Thoracic aorta (tissue), 2 donors: ENCODE measurements around the gene CASS4. TPM values are rescaled to one million over a fixed set of nuclear protein-coding genes. Genes with fewer than 3 reads are reported as not detected.

Experiments used
- ATAC-seq: fragments of 150-250 bp; one replicate; pipeline ENCODE4 v1.8.0; 2017; ENCODE audit warnings: low read depth; ENCODE audit not compliant: insufficient number of reproducible peaks, low FRiP score
- DNase-seq: peaks from one replicate; pipeline ENCODE4 v3.0.0-alpha.2; 2020; ENCODE audit warnings: low spot score
- H3K27ac ChIP-seq, 2 donors: fragments of 200-600 bp; sonication (generic); 1 replicate in 1 of 2; 2 replicates in 1 of 2; pipeline ENCODE4 v1.5.1; 2016; ENCODE audit warnings: mild to moderate bottlenecking in 2 of 2, moderate library complexity in 2 of 2
- H3K27me3 ChIP-seq: fragments of 200-600 bp; sonication (generic); replicated peaks from 2 replicates; pipeline ENCODE4 v1.6.0; 2016; ENCODE audit warnings: mild to moderate bottlenecking; ENCODE audit not compliant: insufficient read depth
- H3K36me3 ChIP-seq: fragments of 200-600 bp; sonication (generic); one replicate; pipeline ENCODE4 v1.5.1; 2016
- H3K4me1 ChIP-seq, 2 donors: fragments of 200-600 bp; sonication (generic); 1 replicate in 1 of 2; 2 replicates in 1 of 2; pipeline versions ENCODE4 v1.5.1 to v1.6.0; 2016; ENCODE audit warnings: low read depth in 2 of 2, mild to moderate bottlenecking in 1 of 2; ENCODE audit not compliant: control insufficient read depth in 1 of 2
- H3K4me3 ChIP-seq: fragments of 200-600 bp; sonication (generic); 2 replicates; pipeline ENCODE4 v1.5.1; 2016; ENCODE audit warnings: mild to moderate bottlenecking
- H3K9me3 ChIP-seq: fragments of 200-600 bp; sonication (generic); 2 replicates; pipeline ENCODE4 v1.5.1; 2016
- CTCF ChIP-seq: fragments of 200-600 bp; sonication (generic); IDR thresholded peaks from one replicate; pipeline ENCODE4 v1.5.1; 2019; ENCODE audit warnings: antibody characterized with exemption
- total RNA-seq, 2 donors: library from RNA; depleted of rRNA; stranded (reverse); fragments of >200 nt; gene quantifications; one replicate each; pipeline versions ENCODE4 v1.1.0 to v1.2.3, GENCODE V29; 2016

CASS4 gene
- total RNA-seq, 2 donors from 2014 or later, result 3.0 to 3.1 TPM

GRCh38 chr20:56427797-56428196, 15.7 kb downstream of the CASS4 start:
- Histone ChIP-seq H3K36me3 (no peaks in the 10 kb centered on the region), H3K9me3 (no peaks in the 10 kb centered on the region), H3K4me3 (no peak overlapping the region), H3K27ac (no peak overlapping the region), H3K4me1 (no peaks in the 10 kb centered on the region), H3K27me3 (no peaks in the 10 kb centered on the region)
- ATAC-seq (no peak), DNase-seq (no peak)
- TF ChIP-seq CTCF, result no peak

GRCh38 chr20:56428410-56428809, 16.4 kb downstream of the CASS4 start:
- DNase-seq (no peak), ATAC-seq (no peak)
- H3K27ac ChIP-seq, result no peak overlapping the region
- no peaks in the 10 kb centered on the region for H3K27me3 ChIP-seq
- no peak overlapping the region for H3K4me3 ChIP-seq
- no peaks in the 10 kb centered on the region for H3K36me3 ChIP-seq
- no peaks in the 10 kb centered on the region for H3K4me1 ChIP-seq
- no peak for TF ChIP-seq CTCF
- H3K9me3 ChIP-seq, result no peaks in the 10 kb centered on the region

GRCh38 chr20:56428881-56429280, 16.8 kb downstream of the CASS4 start:
- no peak overlapping the region for H3K27ac ChIP-seq
- no peak for TF ChIP-seq CTCF
- H3K36me3 ChIP-seq, result no peaks in the 10 kb centered on the region
- H3K9me3 ChIP-seq, result no peaks in the 10 kb centered on the region
- no peaks in the 10 kb centered on the region for H3K27me3 ChIP-seq
- DNase-seq (no peak), ATAC-seq (no peak)
- no peak overlapping the region for H3K4me3 ChIP-seq
- no peaks in the 10 kb centered on the region for H3K4me1 ChIP-seq

- no peaks in the 10 kb centered on the region for H3K36me3 ChIP-seq
- H3K4me1 ChIP-seq, result no peaks in the 10 kb centered on the region
- no peak overlapping the region for H3K4me3 ChIP-seq
- no peak for DNase-seq
- no peak for ATAC-seq
- no peak overlapping the region for H3K27ac ChIP-seq
- no peaks in the 10 kb centered on the region for H3K9me3 ChIP-seq
- no peak for TF ChIP-seq CTCF
- no peaks in the 10 kb centered on the region for H3K27me3 ChIP-seq
These were observed 17.4 kb downstream of the CASS4 start for GRCh38 chr20:56429502-56429901.

- Histone ChIP-seq H3K4me3 (no peak overlapping the region), H3K27me3 (no peaks in the 10 kb centered on the region), H3K36me3 (no peaks in the 10 kb centered on the region), H3K9me3 (no peaks in the 10 kb centered on the region), H3K4me1 (no peaks in the 10 kb centered on the region), H3K27ac (no peak overlapping the region)
- TF ChIP-seq CTCF, result no peak
- no peak for DNase-seq
- no peak for ATAC-seq
These were observed 17.9 kb downstream of the CASS4 start for GRCh38 chr20:56429941-56430340.
